Activated CD4-positive, CD25-positive, alpha-beta regulatory T cell treated with anti-CD3 and anti-CD28 coated beads, Interleukin-2, amount 50 U/mL, for 24 hours (primary cell): ENCODE results near the gene SLC35D1.

Source experiments
- ATAC-seq, 2 donors: fragments of 150-1000 bp; cut with Tn5 transposase; one replicate each; pipeline ENCODE4 v1.10.0; 2021; ENCODE audit warnings: mild to moderate bottlenecking in 1 of 2, moderate library complexity in 1 of 2

Gene SLC35D1

GRCh38 chr1:67043366-67043765 is 10.6 kb downstream of the SLC35D1 start:
- no peak for ATAC-seq

- ATAC-seq, result no peak
These were observed 12.0 kb downstream of the SLC35D1 start for GRCh38 chr1:67041841-67042503.

- ATAC-seq, result no peak
These were observed 13.5 kb downstream of the SLC35D1 start for GRCh38 chr1:67040405-67040804.

GRCh38 chr1:67031859-67032247 is 22.1 kb downstream of the SLC35D1 start:
- ATAC-seq, result no peak

- ATAC-seq, result no peak
These were observed 22.7 kb downstream of the SLC35D1 start for GRCh38 chr1:67031121-67031858.

GRCh38 chr1:67029472-67029871 is 24.5 kb downstream of the SLC35D1 start:
- ATAC-seq, result no peak

- no peak for ATAC-seq
These were observed 33.2 kb downstream of the SLC35D1 start for GRCh38 chr1:67020765-67021164.

- ATAC-seq, result no peak
These were observed 33.6 kb downstream of the SLC35D1 start for GRCh38 chr1:67020304-67020703.

GRCh38 chr1:67019600-67020136 is 34.3 kb downstream of the SLC35D1 start:
- no peak for ATAC-seq

- no peak for ATAC-seq
These were observed 34.8 kb downstream of the SLC35D1 start for GRCh38 chr1:67019121-67019520.

- ATAC-seq, result no peak
These were observed 35.4 kb downstream of the SLC35D1 start for GRCh38 chr1:67018574-67018973.

GRCh38 chr1:67013573-67013972 is 40.4 kb downstream of the SLC35D1 start:
- peak; percentile 96 to 98 for ATAC-seq

GRCh38 chr1:67009792-67010191 is 44.2 kb downstream of the SLC35D1 start:
- ATAC-seq, result no peak

GRCh38 chr1:67005068-67005467 is 48.9 kb downstream of the SLC35D1 start:
- no peak for ATAC-seq

GRCh38 chr1:67004176-67004575 is 49.8 kb downstream of the SLC35D1 start:
- no peak for ATAC-seq

- ATAC-seq, result no peak
These were observed 52.1 kb downstream of the SLC35D1 start for GRCh38 chr1:67001682-67002425.

GRCh38 chr1:66999640-67000400 is 54.1 kb downstream of the SLC35D1 start:
- no peak for ATAC-seq

- ATAC-seq, result no peak
These were observed 55.0 kb downstream of the SLC35D1 start for GRCh38 chr1:66998972-66999371.

- peak; percentile 44 to 55 for ATAC-seq
These were observed 57.8 kb downstream of the SLC35D1 start for GRCh38 chr1:66996018-66996682.

- no peak for ATAC-seq
These were observed 60.9 kb downstream of the SLC35D1 start for GRCh38 chr1:66993076-66993475.

- ATAC-seq, result no peak
These were observed 68.1 kb downstream of the SLC35D1 start for GRCh38 chr1:66985835-66986234.

- ATAC-seq, result peak in 1 of 2 donors; percentile 29
These were observed 69.5 kb downstream of the SLC35D1 start for GRCh38 chr1:66984491-66984890.
